ENCODE data around the gene TBCD.

DNA sequence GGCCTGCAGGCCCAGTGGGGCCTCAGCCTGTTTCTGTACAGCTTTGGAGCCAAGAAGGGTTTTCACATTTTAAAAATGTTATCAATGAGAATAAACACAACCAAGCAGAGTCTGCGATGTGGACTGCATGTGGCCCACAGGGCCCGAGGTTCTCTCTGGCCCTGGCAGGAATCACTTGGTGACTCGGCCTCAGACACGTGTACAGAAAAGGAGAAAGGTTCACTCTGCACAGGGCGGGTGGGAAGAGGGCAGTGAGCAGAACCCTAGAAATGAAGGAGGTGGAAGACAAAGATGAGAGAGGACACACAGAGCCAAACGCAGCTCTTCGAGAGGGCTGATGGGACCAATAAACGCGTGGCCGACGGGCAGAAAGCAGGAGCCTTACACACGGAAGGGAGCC, 99.5 kb downstream of the TBCD start:
- TF ChIP-seq, protein P1, sequence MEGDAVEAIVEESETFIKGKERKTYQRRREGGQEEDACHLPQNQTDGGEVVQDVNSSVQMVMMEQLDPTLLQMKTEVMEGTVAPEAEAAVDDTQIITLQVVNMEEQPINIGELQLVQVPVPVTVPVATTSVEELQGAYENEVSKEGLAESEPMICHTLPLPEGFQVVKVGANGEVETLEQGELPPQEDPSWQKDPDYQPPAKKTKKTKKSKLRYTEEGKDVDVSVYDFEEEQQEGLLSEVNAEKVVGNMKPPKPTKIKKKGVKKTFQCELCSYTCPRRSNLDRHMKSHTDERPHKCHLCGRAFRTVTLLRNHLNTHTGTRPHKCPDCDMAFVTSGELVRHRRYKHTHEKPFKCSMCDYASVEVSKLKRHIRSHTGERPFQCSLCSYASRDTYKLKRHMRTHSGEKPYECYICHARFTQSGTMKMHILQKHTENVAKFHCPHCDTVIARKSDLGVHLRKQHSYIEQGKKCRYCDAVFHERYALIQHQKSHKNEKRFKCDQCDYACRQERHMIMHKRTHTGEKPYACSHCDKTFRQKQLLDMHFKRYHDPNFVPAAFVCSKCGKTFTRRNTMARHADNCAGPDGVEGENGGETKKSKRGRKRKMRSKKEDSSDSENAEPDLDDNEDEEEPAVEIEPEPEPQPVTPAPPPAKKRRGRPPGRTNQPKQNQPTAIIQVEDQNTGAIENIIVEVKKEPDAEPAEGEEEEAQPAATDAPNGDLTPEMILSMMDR (tag by site-specific recombination; IDR thresholded peaks at IDR 0.05) = no peak
- TF ChIP-seq, protein P2, sequence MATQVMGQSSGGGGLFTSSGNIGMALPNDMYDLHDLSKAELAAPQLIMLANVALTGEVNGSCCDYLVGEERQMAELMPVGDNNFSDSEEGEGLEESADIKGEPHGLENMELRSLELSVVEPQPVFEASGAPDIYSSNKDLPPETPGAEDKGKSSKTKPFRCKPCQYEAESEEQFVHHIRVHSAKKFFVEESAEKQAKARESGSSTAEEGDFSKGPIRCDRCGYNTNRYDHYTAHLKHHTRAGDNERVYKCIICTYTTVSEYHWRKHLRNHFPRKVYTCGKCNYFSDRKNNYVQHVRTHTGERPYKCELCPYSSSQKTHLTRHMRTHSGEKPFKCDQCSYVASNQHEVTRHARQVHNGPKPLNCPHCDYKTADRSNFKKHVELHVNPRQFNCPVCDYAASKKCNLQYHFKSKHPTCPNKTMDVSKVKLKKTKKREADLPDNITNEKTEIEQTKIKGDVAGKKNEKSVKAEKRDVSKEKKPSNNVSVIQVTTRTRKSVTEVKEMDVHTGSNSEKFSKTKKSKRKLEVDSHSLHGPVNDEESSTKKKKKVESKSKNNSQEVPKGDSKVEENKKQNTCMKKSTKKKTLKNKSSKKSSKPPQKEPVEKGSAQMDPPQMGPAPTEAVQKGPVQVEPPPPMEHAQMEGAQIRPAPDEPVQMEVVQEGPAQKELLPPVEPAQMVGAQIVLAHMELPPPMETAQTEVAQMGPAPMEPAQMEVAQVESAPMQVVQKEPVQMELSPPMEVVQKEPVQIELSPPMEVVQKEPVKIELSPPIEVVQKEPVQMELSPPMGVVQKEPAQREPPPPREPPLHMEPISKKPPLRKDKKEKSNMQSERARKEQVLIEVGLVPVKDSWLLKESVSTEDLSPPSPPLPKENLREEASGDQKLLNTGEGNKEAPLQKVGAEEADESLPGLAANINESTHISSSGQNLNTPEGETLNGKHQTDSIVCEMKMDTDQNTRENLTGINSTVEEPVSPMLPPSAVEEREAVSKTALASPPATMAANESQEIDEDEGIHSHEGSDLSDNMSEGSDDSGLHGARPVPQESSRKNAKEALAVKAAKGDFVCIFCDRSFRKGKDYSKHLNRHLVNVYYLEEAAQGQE (tag by site-specific recombination; IDR thresholded peaks at IDR 0.05) = no peak
- TF ChIP-seq ZNF274 (IDR thresholded peaks at IDR 0.05; ENCODE audit: low read length) (no peak), ZNF274 (tag by site-specific recombination; IDR thresholded peaks at IDR 0.05; ENCODE audit: borderline replicate concordance) (no peak), ZNF366 (tag by site-specific recombination; conservative IDR thresholded peaks at IDR 0.05) (no peak), ZBTB21 (tag by site-specific recombination; IDR thresholded peaks at IDR 0.05) (no peak), ZNF138 (tag by site-specific recombination; IDR thresholded peaks at IDR 0.05; ENCODE audit: borderline replicate concordance) (no peak), ZNF549 (tag by site-specific recombination; IDR thresholded peaks at IDR 0.05) (no peak), TRIM28 (IDR thresholded peaks at IDR 0.05; ENCODE audit: borderline replicate concordance, low read length) (no peak)
- TF ChIP-seq, protein P3, sequence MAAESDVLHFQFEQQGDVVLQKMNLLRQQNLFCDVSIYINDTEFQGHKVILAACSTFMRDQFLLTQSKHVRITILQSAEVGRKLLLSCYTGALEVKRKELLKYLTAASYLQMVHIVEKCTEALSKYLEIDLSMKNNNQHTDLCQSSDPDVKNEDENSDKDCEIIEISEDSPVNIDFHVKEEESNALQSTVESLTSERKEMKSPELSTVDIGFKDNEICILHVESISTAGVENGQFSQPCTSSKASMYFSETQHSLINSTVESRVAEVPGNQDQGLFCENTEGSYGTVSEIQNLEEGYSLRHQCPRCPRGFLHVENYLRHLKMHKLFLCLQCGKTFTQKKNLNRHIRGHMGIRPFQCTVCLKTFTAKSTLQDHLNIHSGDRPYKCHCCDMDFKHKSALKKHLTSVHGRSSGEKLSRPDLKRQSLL (tag by site-specific recombination; IDR thresholded peaks at IDR 0.05) = no peak

Measured in HEK293 (cell line).